ENCODE data around the gene HOXD1.
A peak's percentile ranks its signal among the peaks of the same experiment; 100 is the strongest.

The HOXD1 gene

GRCh38 chr2:176187899-176188773, at the start of gene HOXD1:
TSS of gene HOXD1 (plus strand) at chr2:176188668. CDS start at chr2:176188802, 134 bp downstream.
- no peak for DNase-seq (ENCODE audit: extremely low read depth, low read depth)
- TF ChIP-seq CTCF (IDR thresholded peaks at IDR 0.05; ENCODE audit: low read depth, low read length): no peak

DNA sequence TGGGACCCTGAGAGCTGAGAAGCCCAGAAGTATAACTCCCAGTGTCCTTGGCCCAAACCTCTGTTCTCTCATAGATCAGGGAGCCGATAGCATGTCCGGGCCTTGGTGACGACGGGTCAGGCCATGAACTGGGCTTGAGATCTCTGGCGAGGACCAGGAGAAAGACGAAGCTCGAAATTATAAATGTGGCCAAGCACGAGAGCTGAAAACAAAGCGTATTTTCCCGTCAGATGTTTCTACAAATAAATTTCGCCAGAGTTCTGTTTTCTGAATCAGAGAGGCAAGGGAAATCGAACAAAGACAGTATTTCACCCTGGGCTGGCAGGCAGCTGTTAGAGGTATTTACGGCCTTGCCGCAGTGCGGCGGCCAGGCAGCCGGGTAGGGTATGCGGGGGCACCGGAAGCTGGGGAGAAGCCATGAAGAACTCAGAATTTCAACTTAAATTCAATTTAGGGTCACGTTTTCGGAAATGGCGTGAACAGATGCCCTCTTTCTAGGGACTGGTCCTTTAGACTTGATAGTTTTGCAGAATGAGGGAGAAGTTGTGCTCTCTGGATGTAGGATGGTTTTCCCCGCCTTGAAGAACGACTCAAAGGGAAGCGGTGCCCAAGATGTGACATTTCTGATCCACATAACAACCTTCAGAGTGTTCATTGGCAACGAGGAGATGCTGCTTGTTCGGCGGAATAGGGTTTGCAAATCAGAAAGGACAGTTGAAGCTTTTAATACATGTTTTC, 49.4 kb upstream of the HOXD1 start:
- DNase-seq (ENCODE audit: extremely low read depth, low read depth): no peak

DNA sequence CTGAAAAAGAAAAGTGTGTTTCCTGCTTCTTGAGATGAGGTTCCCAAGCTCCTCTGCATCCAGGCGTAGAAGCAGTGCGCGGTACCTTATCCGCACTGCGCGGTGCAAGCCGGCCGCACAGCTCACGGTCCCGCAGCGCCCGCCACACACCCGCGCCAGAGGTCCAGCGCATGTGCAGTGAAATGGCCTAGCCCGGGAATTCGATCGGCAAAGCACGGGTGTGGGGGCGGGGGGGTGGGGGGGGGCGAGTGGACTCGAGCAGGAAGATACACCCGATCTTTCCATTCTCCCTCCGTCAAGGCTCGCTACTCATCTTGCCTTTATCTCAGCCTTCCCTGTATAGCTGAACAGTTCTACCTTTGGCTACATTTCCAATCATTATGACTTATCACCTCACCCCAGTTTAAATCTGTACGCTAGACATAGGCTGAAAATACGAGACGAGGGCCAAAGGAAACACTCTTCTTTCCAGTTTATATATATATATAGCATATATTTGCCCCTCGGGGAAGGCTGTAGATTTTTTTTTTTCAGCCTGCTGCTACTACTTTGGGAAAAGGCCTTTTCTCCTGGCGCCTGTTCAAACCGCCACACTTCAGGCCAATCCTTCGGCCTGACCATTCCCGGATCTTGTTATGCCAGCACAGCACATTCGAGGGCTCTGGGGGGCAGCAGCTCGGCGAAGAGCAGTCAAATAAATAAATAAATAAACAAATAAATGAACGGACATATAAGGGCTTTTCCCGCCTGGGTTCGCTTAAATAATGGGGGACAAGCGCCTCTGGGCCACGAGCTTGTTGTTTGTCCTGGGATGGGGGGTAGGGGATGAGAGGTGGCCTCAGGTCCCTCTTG, 48.6 kb upstream of the HOXD1 start:
- no peak for DNase-seq (ENCODE audit: extremely low read depth, low read depth)
- no peak for TF ChIP-seq CTCF (IDR thresholded peaks at IDR 0.05; ENCODE audit: low read depth, low read length)

More for the DNA sequence above, 49.4 kb upstream of the HOXD1 start:
- TF ChIP-seq CTCF (IDR thresholded peaks at IDR 0.05; ENCODE audit: low read depth, low read length): no peak

GRCh38 chr2:176140513-176141317, 47.8 kb upstream of the HOXD1 start:
- peak; percentile 24 for DNase-seq (ENCODE audit: extremely low read depth, low read depth)
- TF ChIP-seq CTCF (IDR thresholded peaks at IDR 0.05; ENCODE audit: low read depth, low read length): peak; percentile 79

DNA sequence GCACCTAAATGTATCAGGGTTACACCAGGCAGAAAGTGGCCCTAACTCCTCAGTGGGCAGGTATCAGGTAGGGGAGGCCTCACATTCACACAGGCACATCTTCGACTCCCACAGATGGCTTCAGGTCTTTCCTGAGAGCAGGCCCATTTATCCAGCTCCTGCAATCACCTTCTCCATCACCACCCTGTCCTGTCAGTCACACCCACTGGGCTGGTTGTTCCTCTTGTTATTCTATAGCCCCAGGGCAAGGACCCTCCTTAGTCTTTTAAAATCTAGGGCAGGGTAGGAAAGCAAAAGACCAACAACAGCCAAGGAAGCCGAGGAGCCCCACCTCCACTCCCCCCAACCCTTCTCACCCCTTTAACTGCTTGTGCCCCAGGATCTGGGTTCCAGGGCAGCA, 46.2 kb upstream of the HOXD1 start:
- no peak for DNase-seq (ENCODE audit: extremely low read depth, low read depth)
- TF ChIP-seq CTCF (IDR thresholded peaks at IDR 0.05; ENCODE audit: low read depth, low read length): no peak

- no peak for DNase-seq (ENCODE audit: extremely low read depth, low read depth)
- no peak for TF ChIP-seq CTCF (IDR thresholded peaks at IDR 0.05; ENCODE audit: low read depth, low read length)
These were observed 43.1 kb upstream of the HOXD1 start for GRCh38 chr2:176145085-176145969.
